Measurements from ENCODE around the gene KIAA1217. TPM values are rescaled to one million over a fixed set of nuclear protein-coding genes. Genes with fewer than 3 reads are reported as not detected.

KIAA1217 gene
- polyA plus RNA-seq, 2 of the 4 experiments (the other 2 are of a cell fraction), result 1.5 to 2.7 TPM

DNA sequence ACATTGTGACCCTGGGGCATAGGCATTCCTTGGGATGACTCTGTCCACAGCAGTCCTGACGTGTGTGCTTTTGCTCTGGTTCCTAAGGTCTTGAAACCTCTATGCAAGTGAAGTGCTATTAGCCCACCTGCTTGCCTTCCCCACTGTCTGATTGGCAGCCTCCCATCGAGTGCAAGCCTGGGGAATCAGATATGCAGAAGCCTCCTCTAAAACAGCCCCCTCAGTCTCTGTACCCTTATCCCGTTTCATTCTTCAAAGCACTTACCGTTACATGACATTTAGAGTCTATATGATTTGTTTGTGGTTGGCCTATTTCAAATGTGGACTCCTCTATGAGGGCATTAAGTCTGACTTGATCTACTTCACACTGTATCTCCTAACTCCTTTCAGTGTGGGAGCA is 4.3 kb downstream of the KIAA1217 start:
- Histone ChIP-seq H3K27ac (no peak overlapping the region), H3K4me2 (no peak overlapping the region), H3K9me3 (no peaks in the 10 kb centered on the region), H3K4me3 (no peak overlapping the region), H3K4me1 (peaks cover 13% of the 10 kb centered on the region; the same call in 1 of the 3 replicates)
- FAIRE-seq, result no peak
- ChIA-PET CTCF (interaction anchor here (0.6 kb wide), 1 partner anchor 23 kb away, joined by 4 read pairs; no protein-coding TSS in a partner anchor), POLR2A (no interaction called here)
- no peak for DNase-seq (ENCODE audit: low read depth in 1 of 2, low spot score in 1 of 2)
- 50% methylated on average over 4 of the region's 4 CpGs for WGBS (ENCODE audit: missing lambda C conversion rate)
- TF ChIP-seq CHD2 (IDR thresholded peaks at IDR 0.05; ENCODE audit: low read length, partially characterized antibody), result no peak
- TF ChIP-seq EHF (CRISPR knock-in tag; IDR thresholded peaks at IDR 0.05), result no peak
- no peak for TF ChIP-seq RCOR1 (IDR thresholded peaks at IDR 0.05; ENCODE audit: low read depth, low read length)
- TF ChIP-seq CEBPB (IDR thresholded peaks at IDR 0.05), result no peak
- no peak for TF ChIP-seq ELK1 (IDR thresholded peaks at IDR 0.05; ENCODE audit: low read depth, low read length)
- no peak for TF ChIP-seq MAZ (IDR thresholded peaks at IDR 0.05; ENCODE audit: borderline replicate concordance, low read depth, low read length)
- no peak for TF ChIP-seq NR3C1 (IDR thresholded peaks at IDR 0.05)
- TF ChIP-seq FOSL2 (IDR thresholded peaks at IDR 0.05), result no peak
- no peak for TF ChIP-seq FOSL2 (CRISPR knock-in tag; IDR thresholded peaks at IDR 0.05)
- TF ChIP-seq ZFP36 (IDR thresholded peaks at IDR 0.05; ENCODE audit: borderline replicate concordance, partially characterized antibody), result no peak
- ATAC-seq, result no peak

GRCh38 chr10:24213881-24214280 is 4.9 kb downstream of the KIAA1217 start:
- Histone ChIP-seq H3K27ac (no peak overlapping the region), H3K4me2 (no peak overlapping the region), H3K4me3 (no peak overlapping the region), H3K4me1 (peaks cover 10% of the 10 kb centered on the region; the same call in 1 of the 3 replicates), H3K9me3 (no peaks in the 10 kb centered on the region)
- ChIA-PET CTCF (interaction anchor here (0.6 to 1.5 kb wide), 2 partner anchors 17 to 24 kb away, joined by 4 read pairs; no protein-coding TSS in a partner anchor), POLR2A (no interaction called here)
- FAIRE-seq (no peak), ATAC-seq (no peak), DNase-seq (ENCODE audit: low read depth in 1 of 2, low spot score in 1 of 2) (no peak)
- TF ChIP-seq EP300 (IDR thresholded peaks at IDR 0.05), result no peak
- TF ChIP-seq JUNB (IDR thresholded peaks at IDR 0.05), result no peak
- TF ChIP-seq HOXA7 (CRISPR knock-in tag; IDR thresholded peaks at IDR 0.05), result no peak
- TF ChIP-seq PBX3 (IDR thresholded peaks at IDR 0.05), result no peak
- no peak for TF ChIP-seq PHF8 (IDR thresholded peaks at IDR 0.05; ENCODE audit: borderline replicate concordance, low read depth)
- no peak for TF ChIP-seq SMC3 (IDR thresholded peaks at IDR 0.05)
- no peak for TF ChIP-seq TP53 (CRISPR knock-in tag; IDR thresholded peaks at IDR 0.05)
- no peak for TF ChIP-seq MYC (IDR thresholded peaks at IDR 0.05; ENCODE audit: borderline replicate concordance, low read length)
- TF ChIP-seq, protein P1, sequence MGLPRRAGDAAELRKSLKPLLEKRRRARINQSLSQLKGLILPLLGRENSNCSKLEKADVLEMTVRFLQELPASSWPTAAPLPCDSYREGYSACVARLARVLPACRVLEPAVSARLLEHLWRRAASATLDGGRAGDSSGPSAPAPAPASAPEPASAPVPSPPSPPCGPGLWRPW (IDR thresholded peaks at IDR 0.05), result no peak
- 81% methylated on average over 2 of the region's 2 CpGs for WGBS (ENCODE audit: missing lambda C conversion rate)

GRCh38 chr10:24214762-24215161 is 5.8 kb downstream of the KIAA1217 start:
- ChIA-PET CTCF (interaction anchor here (0.6 to 1.5 kb wide), 2 partner anchors 18 to 738 kb away, joined by 3 to 4 read pairs; no protein-coding TSS in a partner anchor), POLR2A (no interaction called here)
- Histone ChIP-seq H3K4me3 (no peak overlapping the region), H3K4me2 (no peak overlapping the region), H3K9me3 (no peaks in the 10 kb centered on the region), H3K4me1 (peaks cover 7% of the 10 kb centered on the region; the same call in 1 of the 3 replicates), H3K27ac (no peak overlapping the region)
- DNase-seq (ENCODE audit: low read depth in 1 of 2, low spot score in 1 of 2) (no peak), ATAC-seq (no peak), FAIRE-seq (no peak)
- no peak for TF ChIP-seq MAFK (IDR thresholded peaks at IDR 0.05; ENCODE audit: partially characterized antibody)
- no peak for TF ChIP-seq ZC3H11A (IDR thresholded peaks at IDR 0.05)
- no peak for TF ChIP-seq POLR2AphosphoS2 (conservative IDR thresholded peaks at IDR 0.05; ENCODE audit: low read length)
- TF ChIP-seq EHMT2 (IDR thresholded peaks at IDR 0.05; ENCODE audit: low read depth), result no peak
- TF ChIP-seq ATOH8 (CRISPR knock-in tag; IDR thresholded peaks at IDR 0.05; ENCODE audit: low read depth), result no peak
- no peak for TF ChIP-seq JUNB (IDR thresholded peaks at IDR 0.05)
- no peak for TF ChIP-seq FOSB (CRISPR knock-in tag; IDR thresholded peaks at IDR 0.05)
- no peak for TF ChIP-seq BHLHE40 (IDR thresholded peaks at IDR 0.05; ENCODE audit: low read depth, low read length)
- no peak for TF ChIP-seq E2F6 (IDR thresholded peaks at IDR 0.05; ENCODE audit: borderline replicate concordance, low read depth)
- no peak for TF ChIP-seq PBX3 (IDR thresholded peaks at IDR 0.05)
- TF ChIP-seq POLR2A (IDR thresholded peaks at IDR 0.05; ENCODE audit: low read length), result no peak
- whole genome bisulfite sequencing (ENCODE audit: missing lambda C conversion rate), result 52% methylated on average over 5 of the region's 5 CpGs
